ENCODE data around the gene AAK1. TPM values are rescaled to one million over a fixed set of nuclear protein-coding genes. Genes with fewer than 3 reads are reported as not detected.
A peak's percentile ranks its signal among the peaks of the same experiment; 100 is the strongest.

The AAK1 gene
- total RNA-seq, 4 donors from 2014 or later: 34.8 to 109 (median 70.2) TPM

DNA sequence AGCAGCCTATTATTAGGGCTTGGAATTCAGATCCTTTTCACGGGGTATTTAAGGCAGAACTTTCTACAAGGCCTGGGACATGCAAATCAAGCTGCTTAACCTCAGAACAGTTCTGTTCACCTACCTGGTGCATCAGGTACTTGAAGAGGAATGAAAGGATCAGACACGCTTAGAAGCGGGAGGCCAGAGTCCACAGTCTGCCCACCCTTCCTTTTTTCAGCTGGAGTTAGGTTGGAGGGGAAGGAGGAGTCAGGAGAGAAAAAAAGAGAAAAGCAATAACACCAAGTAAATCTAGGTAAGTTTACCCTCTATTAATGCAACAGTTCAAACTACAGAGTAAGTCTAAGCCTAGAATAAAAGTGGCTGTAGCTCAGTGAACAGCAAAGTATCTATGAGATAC lies 147.7 kb downstream of the AAK1 start:
- DNase-seq: no peak
- in situ Hi-C loops (cut with MboI; ENCODE audit: low pct_ligation_motif_present in 1 of 4, low pct_unique_long_range_greater_than_20kb in 1 of 4, low sequenced_read_pairs in 3 of 4): no loop called here
- WGBS, 2 donors (ENCODE audit: low coverage in 1 of 2): 71 to 92% methylated on average over 3 of the region's 3 CpGs
- no peak overlapping the region for H3K27ac ChIP-seq
- peaks cover 0 to 29% (median 12%) of the 10 kb centered on the region in 4 donors for H3K4me1 ChIP-seq
- TF ChIP-seq EP300 (IDR thresholded peaks at IDR 0.05; ENCODE audit: low read depth): no peak
- TF ChIP-seq, protein P1, sequence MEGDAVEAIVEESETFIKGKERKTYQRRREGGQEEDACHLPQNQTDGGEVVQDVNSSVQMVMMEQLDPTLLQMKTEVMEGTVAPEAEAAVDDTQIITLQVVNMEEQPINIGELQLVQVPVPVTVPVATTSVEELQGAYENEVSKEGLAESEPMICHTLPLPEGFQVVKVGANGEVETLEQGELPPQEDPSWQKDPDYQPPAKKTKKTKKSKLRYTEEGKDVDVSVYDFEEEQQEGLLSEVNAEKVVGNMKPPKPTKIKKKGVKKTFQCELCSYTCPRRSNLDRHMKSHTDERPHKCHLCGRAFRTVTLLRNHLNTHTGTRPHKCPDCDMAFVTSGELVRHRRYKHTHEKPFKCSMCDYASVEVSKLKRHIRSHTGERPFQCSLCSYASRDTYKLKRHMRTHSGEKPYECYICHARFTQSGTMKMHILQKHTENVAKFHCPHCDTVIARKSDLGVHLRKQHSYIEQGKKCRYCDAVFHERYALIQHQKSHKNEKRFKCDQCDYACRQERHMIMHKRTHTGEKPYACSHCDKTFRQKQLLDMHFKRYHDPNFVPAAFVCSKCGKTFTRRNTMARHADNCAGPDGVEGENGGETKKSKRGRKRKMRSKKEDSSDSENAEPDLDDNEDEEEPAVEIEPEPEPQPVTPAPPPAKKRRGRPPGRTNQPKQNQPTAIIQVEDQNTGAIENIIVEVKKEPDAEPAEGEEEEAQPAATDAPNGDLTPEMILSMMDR (IDR thresholded peaks at IDR 0.05): no peak
- TF ChIP-seq POLR2AphosphoS5 (IDR thresholded peaks at IDR 0.05): no peak
- TF ChIP-seq POLR2A (IDR thresholded peaks at IDR 0.05): no peak
- no peaks in the 10 kb centered on the region for H3K27me3 ChIP-seq
- no peaks in the 10 kb centered on the region for H3K9me3 ChIP-seq
- H3K4me3 ChIP-seq: no peak overlapping the region
- no peaks in the 10 kb centered on the region for H3K36me3 ChIP-seq
- intact Hi-C loops (cut with DNase I; ENCODE audit: low total_unique reads): no loop called here

DNA sequence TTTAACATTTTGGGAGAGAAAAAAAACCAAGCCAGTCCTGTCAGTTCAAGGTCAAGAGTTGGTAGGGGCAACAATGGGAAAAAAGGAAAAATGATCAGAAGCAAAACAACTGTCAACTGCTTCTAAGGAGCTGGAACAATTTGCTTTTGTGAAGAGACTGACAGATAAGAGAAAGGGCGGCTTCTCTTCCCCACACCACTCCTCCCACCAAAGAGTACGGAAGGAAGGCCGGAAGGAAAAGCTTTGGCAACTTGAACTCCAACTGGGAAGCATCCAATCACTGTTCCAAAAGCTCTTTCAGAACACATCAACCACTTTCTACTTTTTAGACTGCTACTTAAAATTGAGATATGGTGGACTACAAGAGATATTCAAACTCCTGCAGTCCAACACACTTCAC lies 148.5 kb downstream of the AAK1 start:
- no peak for DNase-seq
- no peaks in the 10 kb centered on the region for H3K27me3 ChIP-seq
- 90 to 98% methylated on average over 1 to 3 of the region's 3 CpGs for WGBS, 2 donors (ENCODE audit: low coverage in 1 of 2)
- no peaks in the 10 kb centered on the region for H3K9me3 ChIP-seq
- in situ Hi-C loops (cut with MboI; ENCODE audit: low pct_ligation_motif_present in 1 of 4, low pct_unique_long_range_greater_than_20kb in 1 of 4, low sequenced_read_pairs in 3 of 4) (no loop called here), intact Hi-C loops (cut with DNase I; ENCODE audit: low total_unique reads) (no loop called here)
- peaks cover 0 to 31% (median 14%) of the 10 kb centered on the region in 4 donors for H3K4me1 ChIP-seq
- H3K36me3 ChIP-seq: no peaks in the 10 kb centered on the region
- TF ChIP-seq POLR2AphosphoS5 (IDR thresholded peaks at IDR 0.05) (no peak), EP300 (IDR thresholded peaks at IDR 0.05; ENCODE audit: low read depth) (no peak), POLR2A (IDR thresholded peaks at IDR 0.05) (no peak)
- TF ChIP-seq, protein P1 (IDR thresholded peaks at IDR 0.05): no peak
- H3K4me3 ChIP-seq: no peak overlapping the region
- H3K27ac ChIP-seq: no peak overlapping the region

DNA sequence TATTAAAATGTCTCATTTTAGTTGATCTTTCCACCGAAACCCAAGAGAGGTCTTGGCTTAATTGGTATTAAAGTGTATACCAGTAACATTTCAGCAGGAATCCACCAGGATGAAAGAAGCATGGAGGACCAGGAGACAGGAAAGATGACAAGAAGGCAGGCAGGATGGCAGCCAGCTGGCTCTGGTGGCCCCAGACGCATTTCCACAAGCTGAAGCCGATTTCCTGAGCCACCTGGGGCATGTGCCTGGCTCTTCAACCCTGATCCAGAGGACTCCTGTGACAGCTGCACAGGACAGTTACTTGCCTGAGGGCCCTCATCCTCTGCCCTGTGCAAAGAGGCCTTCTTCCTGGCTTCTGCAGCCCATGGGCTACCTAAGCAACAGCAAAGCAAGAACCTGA lies 149.4 kb downstream of the AAK1 start:
- H3K27me3 ChIP-seq: no peaks in the 10 kb centered on the region
- DNase-seq: no peak
- intact Hi-C loops (cut with DNase I; ENCODE audit: low total_unique reads) (no loop called here), in situ Hi-C loops (cut with MboI; ENCODE audit: low pct_ligation_motif_present in 1 of 4, low pct_unique_long_range_greater_than_20kb in 1 of 4, low sequenced_read_pairs in 3 of 4) (no loop called here)
- TF ChIP-seq, protein P1 (IDR thresholded peaks at IDR 0.05): no peak
- TF ChIP-seq EP300 (IDR thresholded peaks at IDR 0.05; ENCODE audit: low read depth) (no peak), POLR2AphosphoS5 (IDR thresholded peaks at IDR 0.05) (no peak), POLR2A (IDR thresholded peaks at IDR 0.05) (no peak)
- no peaks in the 10 kb centered on the region for H3K36me3 ChIP-seq
- H3K9me3 ChIP-seq: no peaks in the 10 kb centered on the region
- H3K4me3 ChIP-seq: no peak overlapping the region
- H3K27ac ChIP-seq: no peak overlapping the region
- peaks cover 0 to 23% (median 11%) of the 10 kb centered on the region in 4 donors for H3K4me1 ChIP-seq
- 77 to 100% methylated on average over 2 to 3 of the region's 3 CpGs for WGBS, 2 donors (ENCODE audit: low coverage in 1 of 2)

DNA sequence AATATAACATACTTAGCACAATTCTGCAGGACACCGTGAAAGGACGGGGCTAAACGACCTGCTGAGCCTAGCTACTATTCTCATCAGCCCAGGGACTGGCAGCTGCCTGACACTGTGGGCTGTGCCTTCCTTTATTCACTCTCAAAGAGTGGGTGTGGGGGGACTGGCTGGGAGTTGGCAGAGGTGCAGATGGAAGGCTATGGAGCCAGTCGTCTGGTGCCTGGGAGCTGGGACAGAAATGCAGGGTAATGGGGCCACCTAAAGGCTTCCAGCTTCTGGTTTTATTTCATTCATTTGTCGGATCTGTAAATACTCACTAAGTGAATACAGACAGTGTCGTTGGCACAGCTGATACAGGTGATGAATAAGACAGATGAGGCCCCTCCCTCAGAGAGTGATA lies 150.3 kb downstream of the AAK1 start:
- no peaks in the 10 kb centered on the region for H3K9me3 ChIP-seq
- H3K27ac ChIP-seq: peak overlapping the region in 1 of 4 donors; percentile 25
- in situ Hi-C loops (cut with MboI; ENCODE audit: low pct_ligation_motif_present in 1 of 4, low pct_unique_long_range_greater_than_20kb in 1 of 4, low sequenced_read_pairs in 3 of 4): no loop called here
- WGBS, 2 donors (ENCODE audit: low coverage in 1 of 2): 37 to 62% methylated on average over 3 to 6 of the region's 6 CpGs
- H3K4me3 ChIP-seq: no peak overlapping the region
- no peaks in the 10 kb centered on the region for H3K27me3 ChIP-seq
- no peaks in the 10 kb centered on the region for H3K36me3 ChIP-seq
- peak; percentile 23 for DNase-seq
- intact Hi-C loops (cut with DNase I; ENCODE audit: low total_unique reads): no loop called here
- peaks cover 0 to 23% (median 11%) of the 10 kb centered on the region in 4 donors for H3K4me1 ChIP-seq
- no peak for TF ChIP-seq EP300 (IDR thresholded peaks at IDR 0.05; ENCODE audit: low read depth)
- TF ChIP-seq, protein P1 (IDR thresholded peaks at IDR 0.05): no peak
- TF ChIP-seq POLR2AphosphoS5 (IDR thresholded peaks at IDR 0.05): no peak
- TF ChIP-seq POLR2A (IDR thresholded peaks at IDR 0.05): no peak
